CD14-positive monocyte (primary cell): ENCODE data around the gene TSPEAR. TPM values are rescaled to one million over a fixed set of nuclear protein-coding genes. Genes with fewer than 3 reads are reported as not detected.

Source experiments
- DNase-seq, 3 donors: peaks; one replicate each; pipeline ENCODE4 v3.0.0-alpha.2; 2011 to 2022
- H2AFZ ChIP-seq: 2 replicates; pipeline ENCODE4 v1.6.0; 2012; ENCODE audit warnings: mild to moderate bottlenecking, low read depth, low read length, inconsistent platforms; ENCODE audit not compliant: insufficient read depth, poor library complexity, severe bottlenecking
- H3K27ac ChIP-seq, 2 donors: 1 replicate in 1 of 2; 2 replicates in 1 of 2; pipeline ENCODE4 v1.5.1; 2012 to 2013; ENCODE audit warnings: low read length in 2 of 2, control low read depth in 1 of 2, inconsistent platforms in 1 of 2, low read depth in 1 of 2, mild to moderate bottlenecking in 1 of 2
- H3K27me3 ChIP-seq, 2 donors: one replicate each; pipeline versions ENCODE4 v1.6.0 to v1.6.1; 2011 to 2013; ENCODE audit warnings: low read length in 2 of 2; ENCODE audit not compliant: control insufficient read depth in 2 of 2, insufficient read depth in 2 of 2
- H3K36me3 ChIP-seq, 2 donors: replicated peaks in 1 of 2; 1 replicate in 1 of 2; 2 replicates in 1 of 2; pipeline versions ENCODE4 v1.5.1 to v1.6.1; 2012 to 2013; ENCODE audit warnings: low read length in 2 of 2, control low read depth in 1 of 2, inconsistent platforms in 1 of 2, mild to moderate bottlenecking in 1 of 2; ENCODE audit not compliant: insufficient read depth in 2 of 2, control insufficient read depth in 1 of 2
- H3K4me1 ChIP-seq, 2 donors: 1 replicate in 1 of 2; 2 replicates in 1 of 2; pipeline versions ENCODE4 v1.5.1 to v1.6.1; 2012 to 2013; ENCODE audit warnings: low read length in 2 of 2, control low read depth in 1 of 2, inconsistent platforms in 1 of 2, mild to moderate bottlenecking in 1 of 2, moderate library complexity in 1 of 2; ENCODE audit not compliant: insufficient read depth in 2 of 2, control insufficient read depth in 1 of 2
- H3K4me2 ChIP-seq: replicated peaks from 2 replicates; pipeline ENCODE3; 2012; ENCODE audit warnings: low read length, moderate library complexity, mild to moderate bottlenecking; ENCODE audit not compliant: poor library complexity, severe bottlenecking; ENCODE audit errors: extremely low read depth
- H3K4me3 ChIP-seq, 3 experiments: fragments of 200-600 bp in 1 of 3; sonication (generic) in 1 of 3; replicated peaks in 1 of 3; 1 replicate in 2 of 3; 2 replicates in 1 of 3; pipeline ENCODE4 v1.5.1; 2011 to 2013; ENCODE audit warnings: low read length in 3 of 3, mild to moderate bottlenecking in 3 of 3, control low read depth in 2 of 3, low read depth in 2 of 3, inconsistent platforms in 1 of 3, moderate library complexity in 1 of 3
- H3K79me2 ChIP-seq: 2 replicates; pipeline ENCODE4 v1.6.0; 2012; ENCODE audit warnings: mild to moderate bottlenecking, control low read depth, inconsistent platforms, low read length, moderate library complexity; ENCODE audit not compliant: insufficient read depth
- H3K9ac ChIP-seq: 2 replicates; pipeline ENCODE4 v1.6.0; 2017; ENCODE audit warnings: low read length, mild to moderate bottlenecking; ENCODE audit not compliant: insufficient read depth, poor library complexity, severe bottlenecking
- H3K9me3 ChIP-seq, 2 donors: replicated peaks in 1 of 2; 1 replicate in 1 of 2; 2 replicates in 1 of 2; pipeline versions ENCODE4 v1.5.1 to v1.6.1; 2012 to 2013; ENCODE audit warnings: low read length in 2 of 2, control low read depth in 1 of 2; ENCODE audit not compliant: control insufficient read depth in 1 of 2, insufficient read depth in 1 of 2
- H4K20me1 ChIP-seq: 2 replicates; pipeline ENCODE4 v1.6.0; 2012; ENCODE audit warnings: mild to moderate bottlenecking, low read length, control low read depth, moderate library complexity; ENCODE audit not compliant: insufficient read depth
- H3K27ac Mint-ChIP-seq, 7 donors: one replicate each; pipeline ENCODE4 v1.8.0; 2020; ENCODE audit warnings: mild to moderate bottlenecking in 7 of 7, mixed read lengths in 7 of 7, moderate library complexity in 6 of 7, inconsistent platforms in 2 of 7
- H3K27me3 Mint-ChIP-seq, 3 donors: one replicate each; pipeline ENCODE4 v1.8.0; 2021 to 2022; ENCODE audit warnings: low read depth in 3 of 3, mild to moderate bottlenecking in 3 of 3, mixed read lengths in 3 of 3, moderate library complexity in 3 of 3, inconsistent platforms in 1 of 3
- H3K36me3 Mint-ChIP-seq, 2 donors: one replicate each; pipeline ENCODE4 v1.8.0; 2020; ENCODE audit warnings: mixed read lengths in 2 of 2, inconsistent platforms in 1 of 2, mild to moderate bottlenecking in 1 of 2
- H3K4me1 Mint-ChIP-seq: one replicate; pipeline ENCODE4 v1.8.0; 2020; ENCODE audit warnings: mild to moderate bottlenecking, mixed read lengths
- H3K4me3 Mint-ChIP-seq, 2 donors: one replicate each; pipeline ENCODE4 v1.8.0; 2020; ENCODE audit warnings: mild to moderate bottlenecking in 2 of 2, mixed read lengths in 2 of 2, moderate library complexity in 1 of 2
- H3K9me3 Mint-ChIP-seq, 7 donors: one replicate each; pipeline ENCODE4 v1.8.0; 2020 to 2022; ENCODE audit warnings: mixed read lengths in 7 of 7, mild to moderate bottlenecking in 6 of 7, moderate library complexity in 6 of 7, inconsistent platforms in 2 of 7
- WGBS: methylation state at CpG from one replicate; pipeline ENCODE4 v1.1.5; 2013; ENCODE audit warnings: missing lambda C conversion rate; ENCODE audit not compliant: insufficient coverage; 5-methylcytosine and 5-hydroxymethylcytosine counted together
- intact Hi-C, 2 donors: fragments of 100-400 bp; cut with micrococcal nuclease; formaldehyde crosslinking; loops; one replicate each; pipeline versions ENCODE4 v1.15.0 to v1.15.1; 2023
- polyA plus RNA-seq, 3 donors: library from polyadenylated mRNA; depleted of rRNA in 1 of 3; unstranded in 2 of 3; stranded (reverse) in 1 of 3; fragments of 300-500 nt in 2 of 3; fragments of >200 nt in 1 of 3; fragmentation: Illumina TruSeq in 2 of 3; gene quantifications; 1 replicate in 2 of 3; 2 replicates in 1 of 3; pipeline ENCODE4 v1.2.3, GENCODE V29; 2012 to 2021
- TF ChIP-seq, protein P1 (sequence below): fragments of 200-600 bp; IDR thresholded peaks from one replicate; pipeline ENCODE4 v1.8.0; 2022; ENCODE audit warnings: antibody characterized with exemption, mild to moderate bottlenecking

The TSPEAR gene
- polyA plus RNA-seq, 3 donors, result not detected

DNA sequence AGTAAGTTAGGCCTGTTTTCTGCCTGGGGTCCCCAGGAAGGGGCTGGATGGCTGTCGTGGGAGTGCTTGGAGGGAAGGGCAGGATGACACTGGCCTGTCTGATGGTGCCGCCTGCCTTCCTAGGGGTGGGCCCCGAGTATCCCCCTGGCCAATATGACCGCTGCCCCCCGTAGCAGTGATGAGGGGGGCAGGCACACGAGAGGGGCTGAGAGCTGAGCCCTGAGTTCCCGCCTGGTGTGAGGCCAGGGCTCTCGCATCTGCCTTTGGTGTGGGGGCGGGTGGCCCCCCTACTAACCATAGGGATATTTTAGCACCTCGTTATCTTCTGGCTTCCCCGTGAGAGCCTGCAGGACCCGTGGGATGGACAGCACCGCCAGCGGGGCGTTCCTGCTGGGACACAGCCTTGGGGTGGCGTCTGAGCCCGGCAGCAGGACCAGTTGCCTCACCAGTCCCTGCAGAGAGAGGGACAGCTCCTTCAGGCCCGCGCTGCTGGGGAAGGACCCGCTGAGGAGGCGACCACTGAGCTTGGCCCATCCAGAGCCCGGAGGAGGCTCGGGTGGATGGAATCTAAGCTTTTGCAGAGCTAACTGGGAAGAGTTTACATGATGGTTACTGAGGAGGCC lies 181.8 kb downstream of the TSPEAR start:
- no peaks in the 10 kb centered on the region for H4K20me1 ChIP-seq

DNA sequence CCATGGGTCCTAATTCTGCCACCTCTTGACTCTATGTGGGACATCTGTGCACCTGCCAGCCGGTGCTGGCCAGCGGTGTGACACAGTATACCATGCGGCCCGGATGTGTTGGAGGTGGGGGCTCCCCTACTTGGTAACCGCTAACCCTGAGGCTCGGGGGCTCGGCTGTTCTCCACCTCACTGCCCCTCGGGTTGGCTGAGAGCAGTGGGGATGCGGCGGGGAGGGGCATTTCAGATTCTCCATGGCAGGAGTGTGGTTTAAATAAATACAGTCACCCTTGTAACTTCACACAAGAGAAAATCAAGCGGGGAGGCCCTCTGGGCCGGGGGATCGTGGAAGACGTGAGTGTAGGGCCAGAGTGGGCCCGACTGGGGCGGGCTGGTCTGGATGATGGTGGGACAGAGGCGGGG lies 182.4 kb downstream of the TSPEAR start:
- Histone ChIP-seq H3K27ac (no peak overlapping the region), H2AFZ (no peak overlapping the region), H3K79me2 (no peaks in the 10 kb centered on the region), H4K20me1 (no peaks in the 10 kb centered on the region), H3K4me3 (no peak overlapping the region), H3K27me3 (no peaks in the 10 kb centered on the region), H3K4me2 (no peak overlapping the region), H3K9ac (no peak overlapping the region), H3K4me1 (no peaks in the 10 kb centered on the region), H3K9me3 (peaks cover 3 to 9% of the 10 kb centered on the region in 2 donors), H3K36me3 (no peaks in the 10 kb centered on the region)
- no peak overlapping the region for H3K4me3 Mint-ChIP-seq
- DNase-seq, result no peak
- intact Hi-C loops, result no loop called here
- no peaks in the 10 kb centered on the region for H3K4me1 Mint-ChIP-seq
- H3K27me3 Mint-ChIP-seq, result peaks cover 1 to 8% (median 5%) of the 10 kb centered on the region in 3 donors
- WGBS, result 91% methylated on average over 4 of the region's 17 CpGs
- TF ChIP-seq, protein P1, sequence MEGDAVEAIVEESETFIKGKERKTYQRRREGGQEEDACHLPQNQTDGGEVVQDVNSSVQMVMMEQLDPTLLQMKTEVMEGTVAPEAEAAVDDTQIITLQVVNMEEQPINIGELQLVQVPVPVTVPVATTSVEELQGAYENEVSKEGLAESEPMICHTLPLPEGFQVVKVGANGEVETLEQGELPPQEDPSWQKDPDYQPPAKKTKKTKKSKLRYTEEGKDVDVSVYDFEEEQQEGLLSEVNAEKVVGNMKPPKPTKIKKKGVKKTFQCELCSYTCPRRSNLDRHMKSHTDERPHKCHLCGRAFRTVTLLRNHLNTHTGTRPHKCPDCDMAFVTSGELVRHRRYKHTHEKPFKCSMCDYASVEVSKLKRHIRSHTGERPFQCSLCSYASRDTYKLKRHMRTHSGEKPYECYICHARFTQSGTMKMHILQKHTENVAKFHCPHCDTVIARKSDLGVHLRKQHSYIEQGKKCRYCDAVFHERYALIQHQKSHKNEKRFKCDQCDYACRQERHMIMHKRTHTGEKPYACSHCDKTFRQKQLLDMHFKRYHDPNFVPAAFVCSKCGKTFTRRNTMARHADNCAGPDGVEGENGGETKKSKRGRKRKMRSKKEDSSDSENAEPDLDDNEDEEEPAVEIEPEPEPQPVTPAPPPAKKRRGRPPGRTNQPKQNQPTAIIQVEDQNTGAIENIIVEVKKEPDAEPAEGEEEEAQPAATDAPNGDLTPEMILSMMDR, result no peak
- H3K36me3 Mint-ChIP-seq, result no peaks in the 10 kb centered on the region
- peaks cover 0 to 3% (median 0%) of the 10 kb centered on the region in 7 donors for H3K9me3 Mint-ChIP-seq
- H3K27ac Mint-ChIP-seq, result no peak overlapping the region

More for the DNA sequence above, 181.8 kb downstream of the TSPEAR start:
- no peak overlapping the region for H3K4me3 Mint-ChIP-seq
- H3K4me1 Mint-ChIP-seq, result no peaks in the 10 kb centered on the region
- Histone ChIP-seq H3K4me1 (no peaks in the 10 kb centered on the region), H3K27ac (no peak overlapping the region), H3K4me3 (no peak overlapping the region), H3K36me3 (no peaks in the 10 kb centered on the region), H2AFZ (no peak overlapping the region), H3K27me3 (no peaks in the 10 kb centered on the region), H3K79me2 (no peaks in the 10 kb centered on the region), H3K4me2 (no peak overlapping the region), H3K9me3 (peaks cover 3% of the 10 kb centered on the region in 2 donors), H3K9ac (no peak overlapping the region)
- H3K9me3 Mint-ChIP-seq, result peaks cover 0 to 3% (median 0%) of the 10 kb centered on the region in 7 donors
- H3K27ac Mint-ChIP-seq, result no peak overlapping the region
- 88% methylated on average over 20 of the region's 23 CpGs for WGBS
- TF ChIP-seq, protein P1, result no peak
- intact Hi-C loops, result no loop called here
- H3K36me3 Mint-ChIP-seq, result no peaks in the 10 kb centered on the region
- DNase-seq, result no peak
- H3K27me3 Mint-ChIP-seq, result peaks cover 1 to 8% (median 5%) of the 10 kb centered on the region in 3 donors
